HEK293 (cell line): ENCODE results near the gene CEP41.
"Not testable (repeated sequence)": the region's sequence is repeated elsewhere in the genome, so short reads cannot be mapped to it uniquely, and the experiment has no call there.

Source experiments
- CTCF ChIA-PET: fragments of 350-600 bp; formaldehyde crosslinking; extraction: SDS; loops from one replicate; lab custom pipeline; 2021; ENCODE audit warnings: antibody characterized with exemption; lab: Yijun Ruan, JAX
- POLR2A ChIA-PET: fragments of 300-600 bp; formaldehyde crosslinking; extraction: SDS; loops from one replicate; lab custom pipeline; 2020; ENCODE audit warnings: antibody characterized with exemption, inconsistent platforms; lab: Yijun Ruan, JAX
- H3K27ac ChIP-seq: fragments of 200-500 bp; sonication (Bioruptor generic); 2 replicates; pipeline ENCODE4 v1.5.1; 2014; ENCODE audit warnings: low read depth, low read length, control low read depth, inconsistent platforms; ENCODE audit errors: extremely low read depth
- H3K36me3 ChIP-seq, 2 experiments: fragments of 200-500 bp in 1 of 2; sonication (Bioruptor generic) in 1 of 2; 1 replicate in 1 of 2; 2 replicates in 1 of 2; pipeline ENCODE4 v1.5.1; 2014 to 2017; ENCODE audit warnings: inconsistent platforms in 2 of 2, low read length in 2 of 2; ENCODE audit not compliant: control insufficient read depth in 2 of 2, insufficient read depth in 1 of 2
- H3K4me1 ChIP-seq: fragments of 200-500 bp; sonication (Bioruptor generic); 2 replicates; pipeline ENCODE4 v1.5.1; 2014; ENCODE audit warnings: mild to moderate bottlenecking, low read length, inconsistent platforms; ENCODE audit not compliant: control insufficient read depth, insufficient read depth
- H3K4me3 ChIP-seq: 2 replicates; pipeline ENCODE4 v1.5.1; 2011; ENCODE audit warnings: low read depth, mild to moderate bottlenecking, control low read depth, low read length, moderate library complexity
- H3K9me3 ChIP-seq: fragments of 200-500 bp; sonication (Bioruptor generic); 2 replicates; pipeline ENCODE4 v1.5.1; 2014; ENCODE audit warnings: low read depth, low read length, inconsistent platforms; ENCODE audit not compliant: control insufficient read depth, insufficient read depth
- AEBP2 ChIP-seq: fragments of 450-650 bp; formaldehyde crosslinking; IDR thresholded peaks from 2 replicates; pipeline ENCODE4 v1.5.1; 2016; ENCODE audit warnings: missing biosample characterization, missing genetic modification characterization, borderline replicate concordance
- EGR2 ChIP-seq: fragments of 450-650 bp; formaldehyde crosslinking; IDR thresholded peaks from 2 replicates; pipeline ENCODE4 v1.5.1; 2016; ENCODE audit warnings: low read depth, missing biosample characterization, missing genetic modification characterization
- GFI1B ChIP-seq: fragments of 450-650 bp; formaldehyde crosslinking; IDR thresholded peaks from 2 replicates; pipeline ENCODE4 v1.5.1; 2016; ENCODE audit warnings: missing biosample characterization, missing genetic modification characterization
- HOXA7 ChIP-seq: sonication (generic); formaldehyde crosslinking; IDR thresholded peaks from 2 replicates; pipeline ENCODE4 v1.8.1; 2022; ENCODE audit warnings: missing genetic modification reagents, borderline replicate concordance
- KLF7 ChIP-seq: fragments of 450-650 bp; formaldehyde crosslinking; IDR thresholded peaks from 2 replicates; pipeline ENCODE4 v1.5.1; 2016; ENCODE audit warnings: missing biosample characterization, missing genetic modification characterization, borderline replicate concordance
- MYNN ChIP-seq: fragments of 450-650 bp; formaldehyde crosslinking; IDR thresholded peaks from 2 replicates; pipeline ENCODE4 v1.5.1; 2016; ENCODE audit warnings: missing biosample characterization, missing genetic modification characterization, borderline replicate concordance
- SCRT1 ChIP-seq: fragments of 450-650 bp; formaldehyde crosslinking; IDR thresholded peaks from 2 replicates; pipeline ENCODE4 v1.5.1; 2016; ENCODE audit warnings: missing biosample characterization, missing genetic modification characterization, borderline replicate concordance
- WT1 ChIP-seq: fragments of 450-650 bp; formaldehyde crosslinking; IDR thresholded peaks from 2 replicates; pipeline ENCODE4 v1.5.1; 2016; ENCODE audit warnings: missing biosample characterization, missing genetic modification characterization
- YY1 ChIP-seq: fragments of 450-650 bp; formaldehyde crosslinking; IDR thresholded peaks from 2 replicates; pipeline ENCODE4 v1.5.1; 2018; ENCODE audit warnings: missing biosample characterization, missing genetic modification characterization
- ZBTB48 ChIP-seq: fragments of 450-650 bp; formaldehyde crosslinking; IDR thresholded peaks from 2 replicates; pipeline ENCODE4 v1.5.1; 2016; ENCODE audit warnings: missing biosample characterization, missing genetic modification characterization
- ZBTB7A ChIP-seq: fragments of 450-650 bp; formaldehyde crosslinking; IDR thresholded peaks from 2 replicates; pipeline ENCODE4 v1.5.1; 2016; ENCODE audit warnings: low read depth, missing biosample characterization, missing genetic modification characterization
- ZFHX2 ChIP-seq: fragments of 450-650 bp; formaldehyde crosslinking; conservative IDR thresholded peaks from 2 replicates; pipeline ENCODE4 v1.5.1; 2016; ENCODE audit warnings: missing biosample characterization, missing genetic modification characterization
- ZFP69B ChIP-seq: fragments of 450-650 bp; formaldehyde crosslinking; IDR thresholded peaks from 2 replicates; pipeline ENCODE4 v1.5.1; 2016; ENCODE audit warnings: missing biosample characterization, missing genetic modification characterization
- ZNF214 ChIP-seq: fragments of 450-650 bp; formaldehyde crosslinking; IDR thresholded peaks from 2 replicates; pipeline ENCODE4 v1.5.1; 2017; ENCODE audit warnings: missing biosample characterization, mild to moderate bottlenecking, missing genetic modification characterization, borderline replicate concordance
- ZNF426 ChIP-seq: fragments of 450-650 bp; formaldehyde crosslinking; IDR thresholded peaks from 2 replicates; pipeline ENCODE4 v1.5.1; 2017; ENCODE audit warnings: missing biosample characterization, missing genetic modification characterization, mild to moderate bottlenecking, inconsistent platforms, moderate library complexity
- ZNF433 ChIP-seq: fragments of 450-650 bp; formaldehyde crosslinking; IDR thresholded peaks from 2 replicates; pipeline ENCODE4 v1.5.1; 2016; ENCODE audit warnings: missing biosample characterization, missing genetic modification characterization, low read depth
- ZNF501 ChIP-seq: fragments of 450-650 bp; formaldehyde crosslinking; IDR thresholded peaks from 2 replicates; pipeline ENCODE4 v1.5.1; 2016; ENCODE audit warnings: missing biosample characterization, missing genetic modification characterization
- ZNF596 ChIP-seq: fragments of 450-650 bp; IDR thresholded peaks from 2 replicates; pipeline ENCODE4 v1.5.0; 2018; ENCODE audit warnings: missing biosample characterization, mild to moderate bottlenecking, missing genetic modification characterization, moderate library complexity
- ZNF600 ChIP-seq: fragments of 450-650 bp; formaldehyde crosslinking; IDR thresholded peaks from 2 replicates; pipeline ENCODE4 v1.5.1; 2016; ENCODE audit warnings: missing biosample characterization, missing genetic modification characterization
- ZNF654 ChIP-seq: fragments of 450-650 bp; formaldehyde crosslinking; IDR thresholded peaks from 2 replicates; pipeline ENCODE4 v1.5.1; 2016; ENCODE audit warnings: low read depth, missing biosample characterization, missing genetic modification characterization
- ZNF660 ChIP-seq: fragments of 450-650 bp; IDR thresholded peaks from 2 replicates; pipeline ENCODE4 v1.5.1; 2018; ENCODE audit warnings: missing biosample characterization, mild to moderate bottlenecking, missing genetic modification characterization
- ZNF768 ChIP-seq: fragments of 450-650 bp; formaldehyde crosslinking; IDR thresholded peaks from 2 replicates; pipeline ENCODE4 v1.5.1; 2018; ENCODE audit warnings: missing biosample characterization, mild to moderate bottlenecking, missing genetic modification characterization
- ZNF776 ChIP-seq: fragments of 450-650 bp; formaldehyde crosslinking; IDR thresholded peaks from 2 replicates; pipeline ENCODE4 v1.5.0; 2017; ENCODE audit warnings: missing biosample characterization, missing genetic modification characterization, borderline replicate concordance
- ZNF785 ChIP-seq: fragments of 450-650 bp; formaldehyde crosslinking; IDR thresholded peaks from 2 replicates; pipeline ENCODE4 v1.5.1; 2016; ENCODE audit warnings: missing biosample characterization, missing genetic modification characterization
- ZSCAN23 ChIP-seq: fragments of 450-650 bp; formaldehyde crosslinking; IDR thresholded peaks from 2 replicates; pipeline ENCODE4 v1.5.1; 2016; ENCODE audit warnings: missing biosample characterization, missing genetic modification characterization
- ZSCAN30 ChIP-seq: fragments of 450-650 bp; IDR thresholded peaks from 2 replicates; pipeline ENCODE4 v1.5.1; 2018; ENCODE audit warnings: missing biosample characterization, mild to moderate bottlenecking, missing genetic modification characterization, moderate library complexity

CEP41 gene

DNA sequence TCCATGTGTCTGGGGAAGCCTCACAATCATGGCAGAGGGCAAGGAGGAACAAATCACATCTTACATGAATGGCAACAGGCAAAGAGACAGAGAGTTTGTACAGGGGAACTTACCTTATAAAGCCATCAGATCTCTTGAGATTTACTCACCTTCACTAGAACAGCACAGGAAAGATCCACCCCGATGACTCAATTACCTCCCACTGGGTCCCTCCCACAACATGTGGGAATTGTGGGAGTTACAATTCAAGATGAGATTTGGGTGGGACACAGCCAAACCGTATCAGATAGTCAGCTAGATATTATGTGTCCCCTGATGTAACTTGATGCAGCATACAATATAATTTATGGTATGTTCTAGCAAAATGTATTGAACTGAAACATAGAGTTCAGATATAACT is 14.1 kb upstream of the CEP41 start:
- Histone ChIP-seq H3K9me3 (no peaks in the 10 kb centered on the region), H3K4me1 (no peaks in the 10 kb centered on the region), H3K27ac (no peak overlapping the region), H3K4me3 (no peak overlapping the region), H3K36me3 (no peaks in the 10 kb centered on the region)
- TF ChIP-seq ZNF654 (tag by site-specific recombination) (no peak), EGR2 (tag by site-specific recombination) (peak; percentile 67), ZNF596 (tag by site-specific recombination) (no peak), MYNN (tag by site-specific recombination) (no peak), GFI1B (tag by site-specific recombination) (no peak), ZNF433 (tag by site-specific recombination) (no peak), ZFHX2 (tag by site-specific recombination) (peak; percentile 79), ZNF214 (tag by site-specific recombination) (no peak)
- ChIA-PET POLR2A (no interaction called here), CTCF (no interaction called here)

DNA sequence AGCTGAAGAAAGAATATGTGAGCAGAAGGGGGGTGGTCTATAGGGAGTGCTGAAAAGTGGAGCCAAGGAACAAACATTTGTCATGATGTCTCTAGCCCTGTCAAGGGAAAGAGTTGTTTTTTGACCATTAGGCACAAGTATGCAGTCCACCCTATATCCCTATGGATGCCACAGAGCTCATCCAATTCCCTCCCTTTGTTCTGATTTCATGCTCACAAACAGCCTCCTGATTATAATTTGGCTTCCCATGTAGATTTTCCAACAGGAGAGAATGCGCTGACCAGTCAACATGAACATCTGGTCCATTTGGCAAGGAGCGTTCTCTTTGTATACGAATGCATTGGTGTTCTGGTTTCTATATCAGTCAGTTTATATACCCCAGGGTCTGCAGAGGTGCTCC is 12.1 kb upstream of the CEP41 start:
- ChIA-PET CTCF (interaction anchor here (0.6 kb wide), 2 partner anchors 305 to 373 kb away, joined by 3 read pairs; no protein-coding TSS in a partner anchor), POLR2A (no interaction called here)
- Histone ChIP-seq H3K4me1 (no peaks in the 10 kb centered on the region), H3K36me3 (no peaks in the 10 kb centered on the region), H3K4me3 (no peak overlapping the region), H3K9me3 (no peaks in the 10 kb centered on the region), H3K27ac (no peak overlapping the region)
- TF ChIP-seq WT1 (tag by site-specific recombination) = no peak
- TF ChIP-seq ZNF426 (tag by site-specific recombination) = no peak
- no peak for TF ChIP-seq ZNF785
- no peak for TF ChIP-seq ZNF776 (tag by site-specific recombination)
- no peak for TF ChIP-seq KLF7 (tag by site-specific recombination)
- no peak for TF ChIP-seq ZFP69B (tag by site-specific recombination)
- TF ChIP-seq ZNF501 (tag by site-specific recombination) = no peak
- TF ChIP-seq ZNF660 (tag by site-specific recombination) = no peak

DNA sequence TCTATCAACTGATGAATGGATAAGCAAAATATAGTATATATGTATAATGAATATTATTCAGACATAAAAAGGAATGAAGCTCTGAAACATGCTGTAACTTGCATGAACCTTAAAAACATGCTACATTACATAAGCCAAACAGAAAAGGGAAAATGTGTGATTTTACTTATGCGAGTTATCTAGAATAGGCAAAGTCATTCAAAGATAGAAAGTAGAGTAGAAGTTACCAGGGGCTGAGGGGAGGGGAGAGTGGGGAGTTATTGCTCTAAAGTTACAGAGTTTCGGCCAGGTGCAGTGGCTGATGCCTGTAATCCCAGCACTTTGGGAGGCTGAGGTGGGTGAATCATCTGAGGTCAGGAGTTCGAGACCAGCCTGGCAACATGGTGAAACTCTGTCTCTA is 10.5 kb upstream of the CEP41 start:
- POLR2A ChIA-PET, H3K9me3 ChIP-seq, H3K27ac ChIP-seq, H3K4me3 ChIP-seq, H3K4me1 ChIP-seq, H3K36me3 ChIP-seq: not testable (repeated sequence)
- CTCF ChIA-PET = interaction anchor here (0.7 kb wide), 1 partner anchor 40 kb away, joined by 3 read pairs; no protein-coding TSS in a partner anchor

DNA sequence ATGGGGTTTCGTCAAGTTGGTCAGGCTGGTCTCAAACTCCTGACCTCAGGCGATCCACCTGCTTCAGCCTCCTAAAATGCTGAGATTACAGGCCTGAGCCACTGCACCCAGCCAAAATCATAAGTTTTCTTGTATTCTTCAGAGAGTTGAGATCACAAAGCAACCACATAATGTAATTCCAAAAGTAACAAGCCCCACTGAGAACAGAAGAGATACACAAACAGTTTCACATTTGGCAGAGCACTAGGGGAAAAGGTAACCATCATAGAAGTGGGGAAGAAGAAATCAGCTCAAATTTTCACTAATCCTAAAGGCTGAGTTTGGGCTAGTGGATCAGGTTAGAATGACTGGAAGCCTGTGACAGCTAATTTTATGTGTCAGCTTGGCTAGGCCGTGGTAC is 5.4 kb upstream of the CEP41 start:
- ChIA-PET POLR2A (no interaction called here), CTCF (interaction anchor here (0.6 kb wide), 1 partner anchor 44 kb away, joined by 5 read pairs; no protein-coding TSS in a partner anchor)
- no peak overlapping the region for H3K4me3 ChIP-seq
- TF ChIP-seq ZNF768 (tag by site-specific recombination) = no peak
- TF ChIP-seq ZSCAN23 (tag by site-specific recombination) = no peak
- TF ChIP-seq HOXA7 (CRISPR knock-in tag) = no peak
- TF ChIP-seq ZSCAN30 (tag by site-specific recombination) = no peak
- no peak for TF ChIP-seq ZBTB48 (tag by site-specific recombination)
- no peak for TF ChIP-seq SCRT1 (tag by site-specific recombination)
- TF ChIP-seq AEBP2 (tag by site-specific recombination) = no peak
- no peak for TF ChIP-seq ZNF600 (tag by site-specific recombination)
- no peak for TF ChIP-seq ZBTB7A (tag by site-specific recombination)
- no peak for TF ChIP-seq YY1 (tag by site-specific recombination)
- TF ChIP-seq, all 188 proteins: peak for 0
- Histone ChIP-seq H3K27ac (no peak overlapping the region), H3K9me3 (no peaks in the 10 kb centered on the region), H3K36me3 (no peaks in the 10 kb centered on the region), H3K4me1 (no peaks in the 10 kb centered on the region)
